Adrenal gland (tissue), 5 donors: Measurements from ENCODE around the gene DCANP1.

ENCODE experiments used
- CTCF ChIP-seq, 6 experiments: fragments of 450-650 bp in 4 of 6; fragments of 200-600 bp in 2 of 6; sonication (generic) in 1 of 6; IDR thresholded peaks; 1 replicate in 5 of 6; 2 replicates in 1 of 6; pipeline versions ENCODE4 v1.5.1 to v1.8.0; 2016 to 2021; ENCODE audit warnings: antibody characterized with exemption in 6 of 6, mild to moderate bottlenecking in 2 of 6, moderate library complexity in 1 of 6
- POLR2A ChIP-seq, 2 donors: fragments of 450-650 bp; IDR thresholded peaks; one replicate each; pipeline ENCODE4 v1.6.1; 2017; ENCODE audit warnings: antibody characterized with exemption in 2 of 2, mild to moderate bottlenecking in 2 of 2, moderate library complexity in 1 of 2
- donor health status: DM: no; HTN: no; CAD: no.

GRCh38 chr5:135423846-135424168 is 23.3 kb downstream of the DCANP1 start:
- TF ChIP-seq POLR2A (IDR thresholded peaks at IDR 0.05): no peak
- no peak for TF ChIP-seq CTCF (IDR thresholded peaks at IDR 0.05)
